Subcutaneous abdominal adipose tissue (tissue), 5 donors: ENCODE data around the gene VPS33B.
"Not testable (repeated sequence)": the region's sequence is repeated elsewhere in the genome, so short reads cannot be mapped to it uniquely, and the experiment has no call there.

ENCODE experiments used
- H3K27ac ChIP-seq: one replicate; pipeline ENCODE4 v1.7.0; 2013; ENCODE audit warnings: low read depth, mild to moderate bottlenecking, inconsistent platforms, low read length, moderate library complexity
- H3K27me3 ChIP-seq, 5 donors: one replicate each; pipeline ENCODE4 v1.7.0; 2013; ENCODE audit warnings: low read length in 5 of 5, inconsistent platforms in 1 of 5; ENCODE audit not compliant: control insufficient read depth in 5 of 5, insufficient read depth in 4 of 5
- H3K36me3 ChIP-seq, 5 donors: one replicate each; pipeline ENCODE4 v1.7.0; 2013; ENCODE audit warnings: low read length in 5 of 5; ENCODE audit not compliant: control insufficient read depth in 5 of 5, insufficient read depth in 5 of 5
- H3K4me1 ChIP-seq, 5 donors: one replicate each; pipeline ENCODE4 v1.7.0; 2013; ENCODE audit warnings: low read length in 5 of 5, mild to moderate bottlenecking in 3 of 5, moderate library complexity in 1 of 5; ENCODE audit not compliant: control insufficient read depth in 5 of 5, insufficient read depth in 5 of 5
- H3K4me3 ChIP-seq, 5 donors: one replicate each; pipeline ENCODE4 v1.7.0; 2013; ENCODE audit warnings: low read length in 5 of 5, low read depth in 1 of 5
- H3K9ac ChIP-seq, 5 donors: one replicate each; pipeline ENCODE4 v1.7.0; 2013; ENCODE audit warnings: low read length in 5 of 5, mild to moderate bottlenecking in 4 of 5, moderate library complexity in 3 of 5
- H3K9me3 ChIP-seq, 5 donors: one replicate each; pipeline ENCODE4 v1.7.0; 2013; ENCODE audit warnings: low read length in 5 of 5; ENCODE audit not compliant: control insufficient read depth in 5 of 5
- donor health status: healthy.
- donor health status: healthy.
- donor health status: healthy.
- donor health status: healthy.
- donor health status: healthy.

Gene VPS33B

DNA sequence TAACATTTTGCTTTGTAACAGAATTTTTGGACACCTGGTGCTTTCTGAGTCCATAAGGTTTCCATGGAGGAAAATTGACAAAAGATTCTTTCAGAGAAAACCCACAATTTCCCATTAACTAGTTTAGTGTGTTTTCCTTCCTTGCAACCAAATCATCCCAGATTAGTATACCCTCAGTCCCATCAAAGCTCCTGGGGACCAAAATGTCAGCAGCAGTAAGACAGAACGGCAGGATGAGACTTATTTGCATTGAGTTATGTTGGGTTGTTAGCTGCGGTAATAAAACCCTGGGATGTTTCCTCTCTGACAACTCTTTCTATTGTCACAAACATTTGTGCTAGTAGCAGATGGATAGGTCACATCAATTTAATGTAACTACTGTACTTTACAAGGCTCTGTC is 32.4 kb upstream of the VPS33B start:
- Histone ChIP-seq H3K36me3 (no peaks in the 10 kb centered on the region), H3K9me3 (no peaks in the 10 kb centered on the region), H3K27ac (no peak overlapping the region), H3K4me3 (no peak overlapping the region), H3K4me1 (peaks cover 0 to 6% (median 3%) of the 10 kb centered on the region in 5 donors), H3K9ac (no peak overlapping the region), H3K27me3 (peaks cover 0 to 24% (median 15%) of the 10 kb centered on the region in 5 donors)

DNA sequence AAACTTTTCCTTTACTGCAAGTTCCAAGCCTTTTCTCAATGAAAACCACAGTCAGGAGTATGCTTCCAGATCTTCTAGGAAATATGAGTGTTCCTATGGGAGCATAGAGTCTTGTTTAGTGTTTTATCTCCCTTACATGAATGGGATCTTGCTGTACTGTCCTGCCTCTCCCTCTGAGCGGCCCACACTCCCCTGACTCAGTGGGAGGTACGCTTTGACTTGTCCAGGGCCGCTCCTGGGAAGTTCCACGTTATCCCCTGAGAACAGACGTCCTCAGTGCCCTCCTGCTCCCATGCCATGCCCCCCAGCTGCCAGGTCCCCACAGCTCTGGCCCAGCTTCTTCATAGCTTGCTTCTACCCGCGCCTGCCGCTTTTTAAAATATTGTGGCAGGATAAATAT is 28.9 kb upstream of the VPS33B start:
- no peaks in the 10 kb centered on the region for H3K9me3 ChIP-seq
- H3K36me3 ChIP-seq: no peaks in the 10 kb centered on the region
- H3K27ac ChIP-seq: no peak overlapping the region
- H3K9ac ChIP-seq: no peak overlapping the region
- H3K4me1 ChIP-seq: peaks cover 0 to 11% (median 6%) of the 10 kb centered on the region in 5 donors
- peaks cover 0 to 16% (median 4%) of the 10 kb centered on the region in 5 donors for H3K27me3 ChIP-seq
- no peak overlapping the region for H3K4me3 ChIP-seq

DNA sequence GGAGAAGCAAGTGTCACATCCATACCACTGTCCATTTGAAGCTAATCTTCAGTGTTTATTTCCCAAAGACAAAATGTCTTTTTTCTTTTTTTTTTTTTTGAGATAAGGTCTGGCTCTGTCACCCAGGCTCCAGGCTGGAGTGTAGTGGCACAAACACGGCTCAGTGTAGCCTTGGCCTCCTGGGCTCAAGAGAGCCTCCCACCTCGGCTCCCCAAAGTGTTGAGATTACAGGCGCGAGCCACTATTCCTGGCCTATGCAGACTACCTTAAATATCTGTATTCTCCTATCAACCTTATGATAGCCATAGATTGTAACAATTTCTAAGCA is 27.7 kb upstream of the VPS33B start:
- Histone ChIP-seq H3K4me3 (no peak overlapping the region), H3K4me1 (peaks cover 0 to 7% (median 3%) of the 10 kb centered on the region in 5 donors)

DNA sequence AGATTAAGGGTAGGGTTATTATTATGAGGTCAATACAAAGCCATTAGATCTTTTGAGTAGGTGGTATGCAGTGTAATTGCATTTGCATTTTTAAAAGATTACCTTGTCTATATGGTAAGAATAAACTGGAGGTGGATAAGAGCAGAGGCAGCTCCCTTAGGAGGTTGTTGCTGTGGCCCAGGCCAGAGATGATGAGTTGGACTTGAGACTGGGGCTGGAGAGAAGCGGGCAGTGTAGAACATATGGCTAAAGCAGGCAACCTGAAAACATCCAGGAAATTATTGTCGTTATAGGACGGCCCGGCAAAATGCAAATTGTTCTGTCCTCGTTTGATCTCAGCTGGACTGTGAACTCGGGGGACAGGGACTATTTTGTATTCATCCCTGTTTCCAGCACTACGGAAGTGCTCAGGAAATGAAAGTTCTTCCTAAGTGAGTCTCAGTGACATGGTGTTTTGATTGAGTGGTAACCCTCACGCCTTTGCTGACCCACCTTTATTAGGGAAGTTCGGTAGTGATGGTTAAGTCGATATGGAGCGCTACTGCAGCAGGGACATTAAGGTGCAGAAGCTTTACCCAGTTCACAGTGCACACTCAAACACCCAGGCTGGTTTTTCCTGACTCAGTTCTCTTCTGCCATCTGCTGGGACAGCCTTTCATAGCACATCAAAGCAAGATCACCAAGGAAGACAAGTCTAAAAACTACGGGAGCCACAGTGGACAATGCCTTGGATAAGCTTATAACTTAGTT is 27.2 kb upstream of the VPS33B start:
- H3K27ac ChIP-seq: no peak overlapping the region
- H3K27me3 ChIP-seq: peaks cover 0 to 12% (median 0%) of the 10 kb centered on the region in 5 donors
- H3K9me3 ChIP-seq: no peaks in the 10 kb centered on the region
- no peak overlapping the region for H3K4me3 ChIP-seq
- no peak overlapping the region for H3K9ac ChIP-seq
- H3K4me1 ChIP-seq: peaks cover 0 to 7% (median 3%) of the 10 kb centered on the region in 5 donors
- no peaks in the 10 kb centered on the region for H3K36me3 ChIP-seq

More for the DNA sequence above, 27.7 kb upstream of the VPS33B start:
- Histone ChIP-seq H3K27ac (no peak overlapping the region), H3K9ac (no peak overlapping the region), H3K9me3 (no peaks in the 10 kb centered on the region), H3K27me3 (peaks cover 0 to 14% (median 4%) of the 10 kb centered on the region in 5 donors), H3K36me3 (no peaks in the 10 kb centered on the region)

DNA sequence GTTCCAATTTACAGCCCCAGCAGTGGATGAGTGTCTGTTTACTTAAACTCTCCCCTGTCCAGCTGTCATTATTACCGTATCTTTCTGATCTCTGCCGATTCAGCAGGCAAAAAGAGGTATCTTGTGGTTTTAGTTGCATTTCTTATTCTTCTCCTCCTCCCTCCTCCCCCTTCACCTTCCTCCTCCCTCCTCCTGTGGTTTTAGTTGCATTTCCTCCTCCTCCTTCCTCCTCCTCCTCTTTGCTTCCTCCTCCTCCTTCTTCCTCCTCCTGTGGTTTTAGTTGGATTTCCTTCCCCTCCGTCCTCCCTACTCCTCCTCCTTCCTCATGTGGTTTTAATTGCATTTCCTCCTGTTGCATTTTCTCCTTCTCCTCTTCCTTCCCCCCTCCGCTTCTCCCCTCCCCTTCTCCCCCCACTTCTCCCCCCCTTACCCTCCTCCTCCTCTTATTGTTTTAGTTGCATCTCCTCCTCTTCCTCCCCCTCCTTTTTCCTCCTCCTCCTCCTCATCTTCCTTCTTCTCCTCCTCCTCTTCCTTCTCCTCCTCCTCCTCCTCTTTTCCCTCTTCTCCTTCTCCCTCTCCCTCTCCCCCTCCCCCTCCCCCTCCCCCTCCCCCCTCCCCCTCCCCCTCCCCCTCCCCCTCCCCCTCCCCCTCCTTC is 25.3 kb upstream of the VPS33B start:
- H3K9me3 ChIP-seq: no peaks in the 10 kb centered on the region
- H3K4me1 ChIP-seq: peaks cover 0 to 7% (median 3%) of the 10 kb centered on the region in 5 donors
- H3K36me3 ChIP-seq: no peaks in the 10 kb centered on the region
- H3K4me3 ChIP-seq: no peak overlapping the region
- no peak overlapping the region for H3K27ac ChIP-seq
- H3K9ac ChIP-seq: no peak overlapping the region
- peaks cover 0 to 7% (median 2%) of the 10 kb centered on the region in 5 donors for H3K27me3 ChIP-seq

GRCh38 chr15:91046056-91046455 is 23.7 kb upstream of the VPS33B start:
- H3K27ac ChIP-seq, H3K36me3 ChIP-seq, H3K9ac ChIP-seq, H3K4me3 ChIP-seq, H3K27me3 ChIP-seq, H3K9me3 ChIP-seq, H3K4me1 ChIP-seq: not testable (repeated sequence)

DNA sequence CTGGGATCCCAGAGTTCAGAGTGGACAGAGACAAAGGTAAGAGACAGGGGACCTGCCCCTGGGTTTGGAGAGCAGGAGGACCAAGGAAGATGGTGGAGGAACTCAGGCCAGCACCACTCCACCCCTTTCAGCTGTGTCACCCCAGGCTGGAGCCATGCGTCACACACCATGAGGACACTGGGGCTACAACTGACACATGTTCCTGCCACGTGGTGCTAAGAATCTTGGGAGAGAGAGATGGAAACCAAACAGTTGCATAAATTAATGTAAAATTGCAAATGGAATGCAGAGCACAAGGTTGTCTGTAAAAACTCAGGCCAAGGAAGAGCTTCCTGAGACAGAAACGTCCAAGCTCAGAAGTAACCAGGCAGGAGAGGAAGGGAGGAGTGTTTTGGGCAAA is 22.7 kb upstream of the VPS33B start:
- H3K9ac ChIP-seq: no peak overlapping the region
- no peaks in the 10 kb centered on the region for H3K9me3 ChIP-seq
- peaks cover 0 to 8% (median 2%) of the 10 kb centered on the region in 5 donors for H3K27me3 ChIP-seq
- H3K27ac ChIP-seq: no peak overlapping the region
- H3K4me1 ChIP-seq: peaks cover 0 to 7% (median 3%) of the 10 kb centered on the region in 5 donors
- no peak overlapping the region for H3K4me3 ChIP-seq
- no peaks in the 10 kb centered on the region for H3K36me3 ChIP-seq

DNA sequence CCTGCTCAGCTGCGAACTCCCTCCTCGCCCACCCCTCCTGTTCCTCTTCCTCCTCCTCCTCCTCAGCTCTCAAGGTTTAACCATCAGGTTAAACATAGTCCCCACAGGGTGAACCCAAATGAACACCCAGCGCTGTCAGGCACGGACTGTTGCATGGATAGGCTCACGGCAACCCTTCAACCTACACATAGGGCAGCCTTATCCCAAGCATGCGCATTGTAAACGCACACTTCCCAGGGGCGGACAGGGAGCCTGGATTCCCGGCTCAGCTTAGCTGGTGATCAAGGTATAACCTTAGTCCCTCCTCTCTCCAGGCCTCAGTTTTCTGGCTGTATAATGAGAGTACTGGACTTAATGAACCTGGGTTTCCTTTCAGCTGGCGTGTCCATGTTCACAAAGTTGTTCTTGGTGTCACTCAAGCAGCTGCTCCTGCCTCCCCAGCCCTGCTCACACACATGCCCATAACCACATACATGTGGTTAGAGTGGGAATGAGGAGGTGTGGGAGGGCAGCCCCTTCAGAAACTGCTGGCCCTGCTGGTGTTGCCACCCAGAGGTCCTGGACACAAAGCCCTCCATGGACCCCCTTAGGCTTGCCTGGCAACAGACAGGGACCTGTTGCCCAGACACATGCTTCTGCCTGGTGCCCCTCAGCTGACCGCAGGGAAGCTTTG is 20.9 kb upstream of the VPS33B start:
- peaks cover 0 to 2% (median 0%) of the 10 kb centered on the region in 5 donors for H3K4me1 ChIP-seq
- H3K9me3 ChIP-seq: no peaks in the 10 kb centered on the region
- H3K27me3 ChIP-seq: peaks cover 0 to 8% (median 6%) of the 10 kb centered on the region in 5 donors
- no peak overlapping the region for H3K9ac ChIP-seq
- no peak overlapping the region for H3K4me3 ChIP-seq
- no peak overlapping the region for H3K27ac ChIP-seq
- H3K36me3 ChIP-seq: no peaks in the 10 kb centered on the region

DNA sequence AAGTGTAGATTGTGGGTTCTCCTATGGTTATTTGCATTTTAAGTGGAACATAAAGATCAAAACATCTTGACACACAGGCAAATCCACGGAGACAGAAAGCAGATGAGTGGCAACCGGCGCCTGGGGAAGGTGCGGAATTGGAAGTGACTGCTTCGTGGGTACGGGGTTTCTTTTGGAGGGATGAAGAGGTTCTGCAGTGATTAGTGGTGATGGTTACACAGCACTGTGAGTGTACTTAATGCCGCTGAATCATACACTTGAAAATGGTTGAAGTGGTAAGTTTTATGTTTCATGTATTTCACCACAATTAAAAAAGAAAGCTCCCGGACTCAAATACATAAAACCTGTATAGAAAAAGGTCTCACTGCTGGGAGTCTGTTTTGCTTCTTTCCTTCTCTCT is 18.5 kb upstream of the VPS33B start:
- H3K9ac ChIP-seq: no peak overlapping the region
- H3K27ac ChIP-seq: no peak overlapping the region
- no peaks in the 10 kb centered on the region for H3K36me3 ChIP-seq
- peaks cover 0 to 13% (median 8%) of the 10 kb centered on the region in 5 donors for H3K27me3 ChIP-seq
- no peaks in the 10 kb centered on the region for H3K9me3 ChIP-seq
- H3K4me3 ChIP-seq: no peak overlapping the region
- H3K4me1 ChIP-seq: no peaks in the 10 kb centered on the region

GRCh38 chr15:91039996-91040395 is 17.6 kb upstream of the VPS33B start:
- no peak overlapping the region for H3K27ac ChIP-seq
- no peak overlapping the region for H3K9ac ChIP-seq
- peaks cover 0 to 13% (median 9%) of the 10 kb centered on the region in 5 donors for H3K27me3 ChIP-seq
- no peaks in the 10 kb centered on the region for H3K36me3 ChIP-seq
- H3K4me1 ChIP-seq: no peaks in the 10 kb centered on the region
- H3K4me3 ChIP-seq: no peak overlapping the region
- H3K9me3 ChIP-seq: no peaks in the 10 kb centered on the region
